ENCODE results near the gene MAGI2. TPM values are rescaled to one million over a fixed set of nuclear protein-coding genes. Genes with fewer than 3 reads are reported as not detected.

MAGI2 gene
- total RNA-seq, 6 experiments from 2014 or later = 7.1 to 9.8 (median 8.5) TPM

- peaks cover 5% of the 10 kb centered on the region; the same call in 1 of the 2 replicates for H3K36me3 Mint-ChIP-seq (ENCODE audit: low read depth)
- TF ChIP-seq CTCF (IDR thresholded peaks at IDR 0.05) = no peak
These were observed 702.2 kb downstream of the MAGI2 start for GRCh38 chr7:78751253-78751652.

GRCh38 chr7:78749052-78749746 lies 704.3 kb downstream of the MAGI2 start:
- Mint-ChIP-seq H3K9me3 (peaks cover 11% of the 10 kb centered on the region), H3K27me3 (ENCODE audit: insufficient read depth) (no peaks in the 10 kb centered on the region), H3K27ac (no peak overlapping the region), H3K4me1 (ENCODE audit: low read depth) (peaks cover 15% of the 10 kb centered on the region), H3K36me3 (ENCODE audit: low read depth) (peaks cover 5% of the 10 kb centered on the region; the same call in 1 of the 2 replicates), H3K4me3 (no peak overlapping the region)
- no peak for TF ChIP-seq CTCF (IDR thresholded peaks at IDR 0.05)
- DNase-seq = no peak

More at GRCh38 chr7:78751253-78751652, 702.2 kb downstream of the MAGI2 start:
- Mint-ChIP-seq H3K27ac (no peak overlapping the region), H3K4me3 (no peak overlapping the region), H3K9me3 (peaks cover 11% of the 10 kb centered on the region), H3K4me1 (ENCODE audit: low read depth) (peaks cover 15% of the 10 kb centered on the region), H3K27me3 (ENCODE audit: insufficient read depth) (no peaks in the 10 kb centered on the region)
- DNase-seq = peak; percentile 3

- H3K36me3 Mint-ChIP-seq (ENCODE audit: low read depth) = peaks cover 3% of the 10 kb centered on the region; the same call in 1 of the 2 replicates
- no peak overlapping the region for H3K27ac Mint-ChIP-seq
- TF ChIP-seq CTCF (IDR thresholded peaks at IDR 0.05) = no peak
- no peaks in the 10 kb centered on the region for H3K27me3 Mint-ChIP-seq (ENCODE audit: insufficient read depth)
- H3K4me3 Mint-ChIP-seq = no peak overlapping the region
- no peak for DNase-seq
- H3K9me3 Mint-ChIP-seq = no peaks in the 10 kb centered on the region
- H3K4me1 Mint-ChIP-seq (ENCODE audit: low read depth) = peaks cover 23% of the 10 kb centered on the region
These were observed 705.9 kb downstream of the MAGI2 start for GRCh38 chr7:78747592-78747991.

GRCh38 chr7:78746301-78746700 lies 707.2 kb downstream of the MAGI2 start:
- Mint-ChIP-seq H3K4me1 (ENCODE audit: low read depth) (peaks cover 14% of the 10 kb centered on the region), H3K27me3 (ENCODE audit: insufficient read depth) (no peaks in the 10 kb centered on the region)
- TF ChIP-seq CTCF (IDR thresholded peaks at IDR 0.05) = no peak

GRCh38 chr7:78742694-78743093 lies 710.8 kb downstream of the MAGI2 start:
- no peaks in the 10 kb centered on the region for H3K9me3 Mint-ChIP-seq
- H3K36me3 Mint-ChIP-seq (ENCODE audit: low read depth) = peaks cover 5% of the 10 kb centered on the region; the same call in 1 of the 2 replicates
- no peak for TF ChIP-seq CTCF (IDR thresholded peaks at IDR 0.05)
- no peaks in the 10 kb centered on the region; the same call in 1 of the 2 replicates for H3K27me3 Mint-ChIP-seq (ENCODE audit: insufficient read depth)
- DNase-seq = no peak
- no peak overlapping the region for H3K4me3 Mint-ChIP-seq
- peaks cover 14% of the 10 kb centered on the region for H3K4me1 Mint-ChIP-seq (ENCODE audit: low read depth)
- no peak overlapping the region for H3K27ac Mint-ChIP-seq

More at GRCh38 chr7:78746301-78746700, 707.2 kb downstream of the MAGI2 start:
- Mint-ChIP-seq H3K4me3 (no peak overlapping the region), H3K9me3 (no peaks in the 10 kb centered on the region), H3K27ac (no peak overlapping the region), H3K36me3 (ENCODE audit: low read depth) (peaks cover 5% of the 10 kb centered on the region; the same call in 1 of the 2 replicates)
- no peak for DNase-seq

Data from HFFc6 (cell line).